Measurements from ENCODE around the gene THAP11.

- no peak for TF ChIP-seq CTCF (IDR thresholded peaks at IDR 0.05 in 8 of 11, conservative IDR thresholded peaks at IDR 0.05 in 3 of 11)
- no peak for TF ChIP-seq POLR2A (IDR thresholded peaks at IDR 0.05)
- TF ChIP-seq POLR2AphosphoS5 (IDR thresholded peaks at IDR 0.05), result no peak
Observed at GRCh38 chr16:67828651-67829050, 13.5 kb upstream of the THAP11 start.

Data from spleen (tissue), 7 donors.